GM21390 (cell line): Measurements from ENCODE around the gene TMEM115.
A peak's percentile ranks its signal among the peaks of the same experiment; 100 is the strongest.

Source experiments
- ATAC-seq: cut with Tn5 transposase; IDR thresholded peaks from one replicate; pipeline ENCODE4 v1.9.1; 2021; ENCODE audit not compliant: unreplicated experiment

TMEM115 gene

DNA sequence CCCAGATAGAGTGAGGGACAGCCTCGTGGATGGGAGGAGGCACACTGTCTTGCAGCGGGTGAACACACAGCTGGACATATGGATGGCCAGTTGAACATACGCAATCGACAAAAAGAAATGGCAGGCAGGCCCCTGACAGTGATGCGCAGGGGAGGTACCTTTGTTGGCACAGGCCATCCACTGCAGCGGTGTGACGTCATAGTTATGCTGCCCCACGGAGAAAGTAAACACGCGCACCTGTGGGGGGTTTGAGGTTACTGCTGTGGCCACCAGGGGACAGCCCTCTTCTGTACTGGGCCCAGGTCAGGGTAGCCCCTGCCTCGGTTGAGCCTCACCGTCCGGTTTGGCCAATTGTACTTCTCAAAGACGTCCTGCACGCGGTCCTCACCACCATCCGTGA lies 19.4 kb upstream of the TMEM115 start:
- no peak for ATAC-seq

DNA sequence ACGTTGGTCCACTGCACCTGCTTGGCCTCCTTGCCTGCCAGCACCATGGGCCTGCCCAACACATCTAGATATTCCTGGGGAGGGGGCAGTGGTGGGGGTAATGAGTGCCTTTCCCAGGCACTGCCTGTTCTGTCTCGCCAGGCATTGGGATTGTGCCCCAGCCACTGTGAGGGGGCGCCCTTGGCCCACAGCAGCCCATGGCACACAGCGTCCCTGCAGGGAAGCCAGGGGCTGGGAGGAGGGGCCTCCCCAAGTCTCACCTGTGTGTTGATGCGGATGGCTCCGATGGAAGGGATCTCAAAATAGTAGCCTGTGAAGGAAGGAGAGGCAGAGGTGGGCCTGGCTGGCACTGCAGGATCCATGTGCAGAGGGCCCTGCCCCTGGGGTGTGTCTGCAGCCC lies 18.7 kb upstream of the TMEM115 start:
- ATAC-seq, result no peak

DNA sequence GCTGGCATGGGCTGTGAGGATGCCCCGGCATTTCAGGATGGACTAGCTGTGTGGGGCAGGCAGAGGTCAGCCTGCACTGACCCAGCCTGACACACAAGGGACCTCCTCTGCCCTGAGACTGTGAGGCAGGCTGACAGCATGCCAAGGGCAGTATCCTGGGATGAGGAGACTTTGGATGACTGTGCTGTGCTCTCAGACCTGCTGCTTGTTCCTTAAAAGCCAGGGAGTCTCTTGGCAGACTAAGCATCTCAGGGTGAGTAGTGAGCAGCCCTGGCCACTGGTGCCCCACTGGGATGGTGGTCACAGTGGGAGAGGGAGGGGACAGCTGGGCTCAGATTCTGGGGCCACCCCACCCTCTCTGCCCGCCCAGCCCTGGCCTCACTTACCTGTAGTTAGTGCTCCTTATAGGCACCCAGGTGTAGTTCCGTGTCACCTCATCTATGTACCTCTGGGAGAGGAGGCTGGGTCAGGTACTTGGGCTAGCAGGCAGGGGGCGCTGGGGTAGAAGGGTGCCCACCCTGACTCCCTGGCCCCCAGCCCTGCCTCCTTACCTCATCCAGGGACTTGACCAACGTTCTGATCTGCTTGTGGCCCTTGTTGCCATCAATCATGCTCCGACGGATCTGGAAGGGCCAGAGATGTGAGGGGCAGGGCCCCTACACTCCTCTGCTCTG lies 16.1 kb upstream of the TMEM115 start:
- no peak for ATAC-seq

DNA sequence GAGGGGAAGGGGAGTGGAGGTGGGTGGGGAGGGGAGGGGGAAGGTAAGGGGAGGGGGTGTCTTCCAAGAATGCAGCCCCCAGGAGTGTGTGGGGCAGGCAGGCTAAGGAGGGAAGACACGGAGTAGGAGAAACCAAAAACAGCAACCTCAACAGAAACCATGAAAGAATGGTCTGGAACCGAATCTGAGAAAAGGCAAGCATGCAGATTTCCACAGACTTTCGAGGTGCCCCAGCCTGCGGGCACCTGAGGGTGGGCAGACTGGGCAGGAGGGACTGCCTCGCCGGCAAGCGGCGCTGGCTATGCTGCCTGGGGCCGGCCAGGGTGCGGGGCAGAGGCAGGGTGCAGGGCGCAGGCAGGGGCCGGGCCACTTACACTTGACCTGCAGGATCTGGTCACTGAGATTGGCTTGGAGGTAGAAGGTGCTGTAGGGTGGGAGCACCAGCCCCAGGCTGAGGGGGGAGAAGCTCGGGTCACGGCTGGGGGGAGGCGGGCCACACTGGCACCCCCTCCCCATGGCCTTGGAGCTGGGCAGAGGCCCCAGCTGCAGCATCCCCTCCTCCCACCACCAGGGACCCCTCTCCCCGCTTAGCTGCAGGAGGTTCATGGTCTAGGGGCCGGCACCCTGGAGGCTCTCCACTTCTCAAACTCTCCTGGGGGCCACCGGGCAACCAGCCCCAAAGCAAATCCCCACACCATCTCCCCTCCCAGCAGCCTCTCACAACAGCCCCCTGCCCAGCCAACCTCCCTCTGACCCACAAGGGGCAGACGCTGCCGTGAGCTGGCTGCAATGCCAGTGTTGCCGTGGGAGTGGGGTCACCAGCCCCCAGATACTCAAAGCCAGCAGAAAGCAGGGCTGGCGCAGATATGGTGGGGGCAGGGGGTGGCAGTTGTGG lies 15.3 kb upstream of the TMEM115 start:
- ATAC-seq, result no peak

DNA sequence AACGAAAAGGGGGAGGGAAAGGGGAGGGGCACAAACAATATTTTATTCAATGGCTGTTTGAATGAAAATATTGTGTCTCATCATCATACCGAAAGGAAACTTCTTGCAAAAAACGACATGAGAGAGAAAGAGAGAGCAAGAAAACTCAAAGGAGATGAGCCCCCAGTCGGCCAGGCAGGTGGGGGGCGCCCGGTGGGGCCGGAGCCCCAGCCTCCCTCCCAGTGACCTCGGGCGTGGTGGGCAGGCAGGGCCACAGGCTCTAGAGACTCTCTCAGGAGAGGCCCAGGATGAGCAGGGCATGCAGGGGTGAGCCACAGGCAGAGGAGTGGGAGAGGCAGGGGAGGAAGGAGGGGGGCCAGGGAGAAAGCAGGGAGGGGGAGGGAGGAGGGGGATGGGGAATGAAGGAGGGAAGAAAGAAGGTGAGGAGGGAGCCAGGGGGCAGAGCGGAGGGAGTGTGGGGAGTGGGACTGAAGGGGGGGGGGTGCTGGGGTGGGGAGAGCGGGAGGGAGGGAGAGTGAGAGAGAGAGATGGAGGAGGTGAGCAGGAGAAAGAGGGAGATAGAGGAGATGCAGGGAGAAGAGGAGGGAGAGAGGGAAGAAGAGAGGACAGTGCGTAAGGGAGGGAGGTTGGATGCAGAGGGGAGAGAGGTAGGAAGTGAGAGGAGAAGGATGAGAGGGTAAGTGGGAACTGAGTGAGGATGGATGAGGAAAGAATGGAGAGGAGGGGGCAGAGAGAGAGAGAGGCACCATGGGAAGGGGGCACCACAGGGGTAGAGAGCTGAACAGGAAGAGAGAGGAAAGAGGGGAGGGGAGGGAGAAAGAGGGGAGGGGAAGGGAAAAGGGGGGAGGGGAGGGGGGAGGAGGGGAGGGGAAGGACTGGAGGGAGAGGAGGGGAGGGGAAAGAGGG lies 14.1 kb upstream of the TMEM115 start:
- no peak for ATAC-seq

DNA sequence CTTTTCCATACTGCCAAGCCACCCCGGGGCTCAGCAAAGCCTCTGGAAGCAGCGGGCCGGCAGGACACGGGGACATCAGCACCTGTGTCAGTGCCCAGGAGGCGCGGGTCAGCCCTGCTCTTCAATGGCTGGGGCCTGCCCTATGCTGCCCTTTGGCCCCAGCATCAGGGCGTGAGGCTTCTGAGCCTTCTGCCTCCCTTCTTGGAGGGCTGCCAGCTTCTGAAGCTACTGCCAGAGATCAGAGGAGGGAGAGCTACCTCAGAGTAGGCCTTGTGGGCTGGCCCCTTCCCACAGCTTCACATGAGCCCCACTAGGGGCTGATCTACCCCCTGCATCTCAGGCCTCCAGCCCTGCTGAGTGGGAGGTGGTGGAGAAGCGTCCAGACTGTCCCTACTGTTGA lies 13.0 kb upstream of the TMEM115 start:
- no peak for ATAC-seq

DNA sequence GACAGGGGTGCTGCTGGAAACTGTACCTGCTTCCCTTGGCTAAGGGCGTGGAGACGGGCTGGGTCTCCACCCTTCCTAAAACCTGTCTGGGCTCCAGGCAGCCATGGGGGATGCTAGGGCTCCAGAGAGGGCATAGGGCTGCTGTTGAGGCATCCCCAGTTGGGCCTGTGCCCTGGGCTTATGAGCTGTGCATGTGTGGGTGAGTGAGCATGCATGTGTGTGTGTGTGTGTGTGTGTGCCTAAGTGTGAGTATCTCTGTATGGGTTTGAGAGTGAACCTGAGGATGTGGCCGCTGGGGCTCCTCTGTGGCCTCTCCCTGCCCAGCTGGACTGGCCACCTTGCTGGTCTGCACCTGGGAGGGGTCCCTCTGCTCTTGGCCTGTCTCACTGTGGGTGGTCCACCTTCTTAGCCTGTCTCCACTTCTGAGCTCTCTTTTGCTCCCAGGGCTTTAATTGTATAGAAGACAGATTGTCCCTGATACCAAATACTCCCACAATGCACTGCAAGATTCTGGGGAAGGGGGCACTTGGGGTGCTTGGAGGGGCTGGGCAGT lies 11.9 kb upstream of the TMEM115 start:
- no peak for ATAC-seq

DNA sequence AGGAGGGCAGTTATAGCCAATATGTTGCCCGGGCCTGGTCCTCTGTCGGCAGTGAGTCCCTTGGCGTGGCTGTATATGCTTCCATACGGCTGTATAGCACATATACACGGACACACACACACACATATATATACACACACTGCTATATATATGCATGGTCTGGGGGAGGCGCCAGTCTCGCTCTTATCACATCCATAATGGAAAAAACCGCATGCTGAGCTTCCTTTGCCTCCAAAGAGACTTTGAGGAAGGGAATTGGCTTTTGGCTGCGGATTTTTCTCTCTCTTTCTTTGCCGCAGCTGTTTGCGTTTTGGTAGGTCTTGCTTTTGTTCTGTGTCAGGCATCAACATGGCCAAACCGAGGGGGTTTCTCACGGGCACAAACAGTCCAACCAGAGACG lies 11.3 kb upstream of the TMEM115 start:
- ATAC-seq, result no peak

DNA sequence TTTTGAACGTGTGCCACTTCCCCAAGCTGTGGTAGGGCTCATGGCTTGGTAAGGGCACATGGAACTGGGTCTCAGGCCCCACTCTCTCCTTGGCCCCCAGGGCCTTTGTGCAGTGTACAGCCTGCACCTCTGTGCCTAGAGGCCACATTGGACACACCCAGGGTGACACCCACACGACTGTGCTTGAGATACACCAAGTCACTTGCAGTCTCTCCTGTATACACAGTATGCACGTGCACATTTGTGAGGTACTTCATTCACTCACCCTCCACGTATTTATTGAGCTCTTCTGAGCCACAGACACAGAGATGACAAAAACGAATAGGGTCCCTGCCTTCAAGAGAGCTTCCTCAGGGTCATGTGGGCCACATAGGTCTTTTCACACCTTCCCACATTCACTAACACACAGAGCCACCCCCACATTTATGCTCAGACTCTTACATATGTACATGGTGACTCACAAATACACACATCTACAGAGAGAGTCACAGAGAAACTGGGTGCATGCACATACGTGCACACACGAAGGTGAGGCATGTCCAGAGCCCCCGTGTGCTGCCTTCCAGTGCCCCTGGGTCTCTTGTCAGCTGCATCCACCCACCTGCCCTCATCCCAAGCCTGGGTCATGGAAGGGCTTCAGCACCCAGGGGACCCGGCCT lies 9.8 kb upstream of the TMEM115 start:
- no peak for ATAC-seq

DNA sequence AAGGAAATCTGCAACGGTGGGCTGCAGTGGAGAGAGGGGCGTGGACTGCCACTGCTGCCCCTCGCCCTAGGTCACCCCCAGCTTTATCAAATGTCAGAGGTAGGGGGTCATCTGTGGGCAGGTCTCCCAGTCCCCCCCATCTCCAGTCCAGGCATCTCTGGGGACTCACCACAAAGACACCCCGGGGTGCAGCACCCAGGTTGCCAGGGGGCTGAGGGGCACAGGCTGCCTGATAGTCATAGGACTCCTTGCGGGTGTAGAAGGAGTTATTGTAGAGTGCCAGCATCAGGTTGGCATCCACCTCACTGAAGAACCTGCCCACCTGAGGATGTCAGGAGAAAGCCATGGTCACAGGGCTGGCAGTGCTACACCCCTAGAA lies 6.5 kb upstream of the TMEM115 start:
- no peak for ATAC-seq

DNA sequence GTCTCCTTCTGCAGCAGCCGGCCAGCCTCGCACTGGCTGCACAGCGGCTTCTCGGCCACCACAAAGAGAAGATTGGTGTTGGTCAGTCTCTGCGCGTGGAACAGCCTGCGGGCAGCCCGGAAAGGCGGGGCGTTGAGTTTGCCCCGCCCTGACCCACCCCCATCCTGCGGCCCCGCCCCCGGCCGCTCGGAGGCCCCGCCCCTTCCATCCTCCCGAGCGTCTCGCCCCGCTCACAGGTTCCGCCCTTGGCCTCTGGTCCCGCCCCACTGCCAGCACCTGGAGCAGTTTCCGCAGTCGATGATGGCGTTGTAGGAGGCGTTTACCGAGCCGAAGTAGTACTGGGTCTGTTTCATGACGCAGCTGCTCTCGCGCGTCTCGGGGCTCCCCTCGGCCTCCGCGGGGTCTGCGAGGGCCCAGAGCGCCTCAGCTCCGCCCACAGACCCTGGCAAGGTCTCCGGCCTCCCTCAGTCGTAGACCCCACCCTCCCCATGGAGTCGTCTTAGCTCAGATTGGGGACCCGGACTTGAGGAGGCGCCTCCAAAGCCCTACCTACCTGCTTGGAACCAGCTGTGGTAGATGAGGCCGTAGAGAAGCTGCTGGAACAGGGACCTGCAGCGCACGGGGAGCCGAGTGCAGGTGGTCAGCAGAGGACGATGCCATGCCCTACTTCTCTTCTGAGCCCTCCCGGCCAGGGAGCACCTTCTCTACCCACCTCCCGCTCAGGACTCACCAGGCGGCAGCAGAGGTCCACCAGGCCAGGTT lies 5.9 kb upstream of the TMEM115 start:
- peak; percentile 82 for ATAC-seq

DNA sequence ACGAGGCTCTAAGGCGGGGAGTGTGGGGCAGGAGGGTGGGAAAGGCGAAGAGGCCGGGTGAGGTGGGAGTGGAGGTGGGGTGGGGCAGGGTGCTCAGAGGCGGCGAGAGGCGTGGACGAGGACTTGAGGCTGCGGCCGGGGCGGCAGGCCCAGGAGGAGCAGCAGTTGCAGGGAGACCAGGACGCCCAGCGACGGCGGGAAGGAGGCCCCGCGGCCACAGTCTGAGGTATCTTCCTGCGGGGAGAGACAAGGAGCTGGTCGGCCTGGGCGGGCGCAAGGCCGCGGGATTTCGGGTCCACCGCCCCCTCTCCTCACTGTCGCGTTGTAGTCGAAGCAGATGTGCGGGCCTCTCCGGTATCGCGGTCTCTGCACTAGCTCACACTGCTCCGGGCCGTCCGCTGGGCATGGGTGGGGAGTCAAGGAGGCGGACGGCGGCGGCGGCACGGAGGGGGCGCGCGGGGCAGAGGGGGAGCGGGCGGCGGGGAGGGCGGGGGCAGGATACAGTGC lies 5.3 kb upstream of the TMEM115 start:
- ATAC-seq, result no peak

DNA sequence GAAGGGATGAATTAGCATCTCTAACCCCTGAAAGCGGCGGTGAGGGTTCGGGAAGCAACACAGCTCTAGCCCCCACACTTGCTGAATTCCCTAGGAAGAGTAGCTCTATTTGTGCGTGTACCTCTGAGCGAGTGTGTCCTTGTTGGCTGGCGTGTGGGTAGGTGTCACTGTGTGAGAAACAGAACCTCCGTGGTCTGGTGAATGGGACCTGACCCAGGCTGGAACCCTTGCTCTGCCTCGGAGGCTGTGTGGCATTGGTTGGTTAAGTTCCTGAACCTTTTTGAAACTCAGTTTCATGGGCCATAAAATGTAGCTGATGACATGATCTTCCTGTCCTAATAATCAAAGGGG lies 414 bp upstream of the TMEM115 start:
- peak; percentile 3 for ATAC-seq

DNA sequence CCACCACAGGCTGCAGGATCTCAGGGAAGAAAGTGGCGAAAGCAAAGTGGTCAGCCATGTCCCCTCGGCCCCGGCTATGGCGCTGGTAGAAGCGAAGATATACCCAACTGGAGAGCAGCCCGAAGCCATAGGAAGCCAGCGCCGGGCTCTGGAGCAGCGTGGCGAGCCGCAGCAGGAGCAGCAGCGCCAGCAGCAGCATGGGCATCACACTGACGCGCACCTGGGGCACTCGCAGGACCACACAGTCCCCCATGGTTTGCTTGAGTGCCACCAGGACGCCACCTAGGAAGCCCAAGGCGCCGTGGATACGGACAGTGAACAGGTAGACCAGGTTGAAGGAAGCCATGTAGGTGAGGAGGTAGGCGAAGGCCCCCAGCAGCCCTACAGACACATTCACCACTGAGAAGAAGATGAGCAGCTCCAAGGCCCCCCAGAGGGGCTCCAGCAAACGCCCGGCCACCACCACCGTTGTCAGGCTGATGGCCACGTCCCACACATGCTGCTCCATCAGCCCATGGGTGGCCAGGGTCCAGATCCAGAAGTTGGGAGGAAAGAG lies 888 bp downstream of the TMEM115 start:
- ATAC-seq, result no peak

DNA sequence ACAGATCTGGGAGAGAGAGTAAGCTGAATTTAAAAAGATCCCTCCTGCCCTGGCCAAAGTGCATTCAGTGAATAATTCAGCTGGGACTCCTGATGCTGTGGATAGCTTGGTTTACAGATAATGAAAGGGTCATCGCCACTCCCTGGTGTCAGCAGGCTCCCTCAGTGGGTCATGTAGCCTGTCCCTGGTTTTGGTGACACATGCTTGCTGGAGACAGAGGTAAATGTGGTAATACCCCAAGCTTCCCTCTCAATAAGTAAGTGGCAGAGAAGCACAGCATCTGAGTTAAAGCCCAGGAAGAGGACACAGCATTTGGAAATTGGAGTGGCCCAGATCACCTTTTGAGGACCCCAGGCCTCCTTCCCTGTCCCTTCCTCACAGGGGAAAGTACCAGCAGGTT lies 1.8 kb downstream of the TMEM115 start:
- ATAC-seq, result no peak

DNA sequence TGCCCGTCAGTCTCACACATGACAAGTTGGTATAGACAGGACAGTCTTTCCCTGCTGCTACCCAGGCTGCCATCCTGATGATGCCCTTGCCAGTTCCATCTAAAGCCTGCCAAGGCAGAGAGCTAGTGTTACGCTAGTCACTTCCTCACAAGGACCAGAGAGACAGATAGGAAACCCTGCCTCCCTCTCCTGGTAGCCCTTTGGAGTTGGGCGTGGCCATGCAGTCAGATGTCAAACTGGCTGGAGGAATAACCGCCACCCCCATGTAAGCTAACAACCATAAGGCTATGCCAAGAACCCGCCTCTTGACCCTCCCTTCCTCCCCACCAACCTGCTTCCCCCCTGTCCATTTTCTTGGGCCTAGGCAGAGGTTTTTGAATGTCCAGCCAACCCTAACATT lies 2.8 kb downstream of the TMEM115 start:
- no peak for ATAC-seq

DNA sequence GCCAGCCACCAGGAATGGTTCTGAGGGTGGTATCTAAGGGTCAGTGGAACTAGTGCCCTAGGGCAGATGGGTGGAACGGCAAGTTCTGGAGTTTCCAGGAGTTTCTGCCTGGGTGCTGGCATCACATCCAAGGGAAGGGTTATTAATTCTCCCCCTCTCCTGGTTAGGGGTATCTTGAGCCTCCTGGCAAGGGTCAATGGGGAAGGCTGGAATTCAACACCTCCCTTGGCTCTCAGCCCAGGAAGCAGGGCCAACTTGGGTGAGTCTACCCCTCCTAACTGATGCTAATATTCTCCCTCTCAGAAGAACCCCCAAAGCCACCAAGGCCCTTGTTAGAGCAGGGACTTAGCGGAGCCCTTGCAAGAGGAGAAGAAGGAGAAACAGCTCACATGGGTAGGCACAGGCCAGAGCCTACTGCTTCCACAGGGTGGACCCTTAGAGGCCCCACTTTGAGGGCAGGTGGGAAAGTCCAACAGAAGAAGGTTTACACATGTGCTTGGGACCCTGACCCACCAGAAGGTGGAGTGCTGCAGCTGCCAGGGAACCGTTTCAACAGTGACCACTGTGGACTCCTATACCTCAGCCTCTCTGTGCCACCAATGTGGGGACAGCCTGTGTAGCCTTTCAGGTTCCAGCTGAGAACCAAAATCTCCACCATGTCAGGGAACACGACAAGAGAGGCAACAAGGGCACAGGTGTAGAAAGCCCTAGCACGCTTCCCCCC lies 3.3 kb downstream of the TMEM115 start:
- no peak for ATAC-seq

DNA sequence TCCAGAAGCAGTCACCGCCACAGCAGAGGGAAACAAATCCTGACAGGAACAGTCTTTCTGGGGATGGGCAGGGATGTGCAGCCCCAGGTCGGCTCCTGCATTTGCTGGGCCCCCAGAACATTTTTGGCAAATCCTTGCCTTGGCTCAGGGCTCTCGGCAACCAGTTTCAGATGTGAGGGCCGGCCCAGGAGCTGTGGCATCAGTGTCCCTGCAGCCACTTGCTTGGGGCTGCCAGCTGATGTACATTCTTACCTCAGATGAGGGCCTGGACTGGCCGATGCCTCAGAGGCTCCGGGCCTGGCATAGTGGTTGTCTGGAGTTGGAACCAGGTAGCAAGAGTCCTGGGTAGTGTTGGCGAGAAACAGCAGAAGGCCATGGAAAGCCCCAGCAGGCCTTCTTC lies 4.5 kb downstream of the TMEM115 start:
- ATAC-seq, result no peak

DNA sequence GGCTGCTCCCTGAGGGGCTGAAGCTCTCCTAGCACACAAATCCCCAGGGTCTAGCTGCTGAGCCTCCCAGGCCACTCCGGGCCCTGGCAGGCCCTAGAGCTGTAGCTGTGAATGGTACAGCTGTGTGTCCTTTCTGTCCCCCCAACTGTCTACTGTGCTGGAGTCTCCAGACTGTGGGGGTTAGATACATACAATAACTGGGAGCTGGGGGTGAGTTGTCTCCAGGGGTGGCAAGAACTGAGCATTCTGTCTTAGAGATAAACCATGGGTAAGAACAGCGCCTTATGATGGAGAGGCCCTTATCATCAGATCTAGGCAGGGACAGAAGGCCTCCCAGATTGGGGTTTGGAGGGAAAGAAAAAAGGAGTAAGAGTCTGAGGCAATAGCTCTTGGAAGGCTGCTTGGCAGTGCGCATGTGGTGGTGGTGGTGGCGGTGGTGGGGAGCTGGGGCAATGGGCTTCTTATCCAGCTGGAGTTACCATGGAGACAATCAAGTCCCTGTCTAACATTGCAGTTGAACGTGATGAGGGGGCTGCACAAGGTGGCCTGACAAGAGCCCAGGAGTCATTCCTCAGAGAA lies 5.0 kb downstream of the TMEM115 start:
- ATAC-seq, result no peak
